Upper lobe of left lung (tissue), 4 donors: Measurements from ENCODE around the gene GLRX5.

Experiments
- EP300 ChIP-seq, 4 donors: sonication (generic); formaldehyde crosslinking; IDR thresholded peaks; one replicate each; pipeline ENCODE4 v1.5.1; 2017; ENCODE audit warnings: antibody characterized with exemption in 4 of 4, control low read depth in 2 of 4
- POLR2A ChIP-seq, 4 donors: fragments of 450-650 bp; IDR thresholded peaks; one replicate each; pipeline ENCODE4 v1.5.1; 2016 to 2017; ENCODE audit warnings: antibody characterized with exemption in 4 of 4, mild to moderate bottlenecking in 2 of 4
- TF ChIP-seq, protein P1 (sequence below), 6 experiments: fragments of 450-650 bp in 4 of 6; fragments of 200-600 bp in 2 of 6; sonication (generic) in 2 of 6; IDR thresholded peaks; one replicate each; pipeline ENCODE4 v1.5.1; 2016 to 2019; ENCODE audit warnings: antibody characterized with exemption in 6 of 6

DNA sequence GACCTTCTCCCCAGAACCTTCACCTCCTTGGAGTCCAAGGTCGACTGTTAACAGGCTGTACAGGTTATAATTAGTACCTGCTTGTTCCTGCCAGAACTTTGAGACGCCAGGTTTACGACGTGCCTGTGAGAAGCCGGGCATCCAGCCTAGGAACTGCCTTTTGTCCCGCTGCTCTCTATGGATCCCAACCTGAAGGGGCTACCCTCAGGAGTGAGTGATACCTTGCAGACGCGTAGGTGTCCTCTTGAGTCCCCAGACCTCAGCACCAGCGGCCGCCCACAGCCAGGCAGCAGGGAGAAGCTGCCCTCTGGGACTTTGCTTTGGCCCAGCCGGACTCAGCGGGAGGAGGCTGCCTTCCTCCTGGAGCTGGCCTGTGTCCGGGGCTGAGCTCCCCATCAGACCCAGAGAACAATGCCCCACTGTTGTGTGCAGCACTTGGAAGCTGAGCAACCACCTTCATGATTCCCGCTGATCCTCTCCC is 34.6 kb upstream of the GLRX5 start:
- TF ChIP-seq, protein P1, sequence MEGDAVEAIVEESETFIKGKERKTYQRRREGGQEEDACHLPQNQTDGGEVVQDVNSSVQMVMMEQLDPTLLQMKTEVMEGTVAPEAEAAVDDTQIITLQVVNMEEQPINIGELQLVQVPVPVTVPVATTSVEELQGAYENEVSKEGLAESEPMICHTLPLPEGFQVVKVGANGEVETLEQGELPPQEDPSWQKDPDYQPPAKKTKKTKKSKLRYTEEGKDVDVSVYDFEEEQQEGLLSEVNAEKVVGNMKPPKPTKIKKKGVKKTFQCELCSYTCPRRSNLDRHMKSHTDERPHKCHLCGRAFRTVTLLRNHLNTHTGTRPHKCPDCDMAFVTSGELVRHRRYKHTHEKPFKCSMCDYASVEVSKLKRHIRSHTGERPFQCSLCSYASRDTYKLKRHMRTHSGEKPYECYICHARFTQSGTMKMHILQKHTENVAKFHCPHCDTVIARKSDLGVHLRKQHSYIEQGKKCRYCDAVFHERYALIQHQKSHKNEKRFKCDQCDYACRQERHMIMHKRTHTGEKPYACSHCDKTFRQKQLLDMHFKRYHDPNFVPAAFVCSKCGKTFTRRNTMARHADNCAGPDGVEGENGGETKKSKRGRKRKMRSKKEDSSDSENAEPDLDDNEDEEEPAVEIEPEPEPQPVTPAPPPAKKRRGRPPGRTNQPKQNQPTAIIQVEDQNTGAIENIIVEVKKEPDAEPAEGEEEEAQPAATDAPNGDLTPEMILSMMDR (IDR thresholded peaks at IDR 0.05) = no peak
- no peak for TF ChIP-seq POLR2A (IDR thresholded peaks at IDR 0.05)
- TF ChIP-seq EP300 (IDR thresholded peaks at IDR 0.05) = no peak
